HUES64 (cell line): ENCODE measurements around the gene ABHD14A. TPM values are rescaled to one million over a fixed set of nuclear protein-coding genes. Genes with fewer than 3 reads are reported as not detected.
"Not testable (repeated sequence)": the region's sequence is repeated elsewhere in the genome, so short reads cannot be mapped to it uniquely, and the experiment has no call there.

Experiments used
- H3K27ac ChIP-seq: 2 replicates; pipeline ENCODE4 v1.7.0; 2013; ENCODE audit warnings: low read depth, low read length, inconsistent platforms
- H3K27me3 ChIP-seq: 2 replicates; pipeline ENCODE4 v1.6.1; 2013; ENCODE audit warnings: mild to moderate bottlenecking, low read length; ENCODE audit not compliant: insufficient read depth
- H3K36me3 ChIP-seq: 2 replicates; pipeline ENCODE4 v1.6.1; 2013; ENCODE audit warnings: mild to moderate bottlenecking, low read length; ENCODE audit not compliant: insufficient read depth
- H3K4me1 ChIP-seq: 2 replicates; pipeline ENCODE4 v1.6.1; 2013; ENCODE audit warnings: mild to moderate bottlenecking, low read length, moderate library complexity; ENCODE audit not compliant: insufficient read depth
- H3K4me3 ChIP-seq: 2 replicates; pipeline ENCODE4 v1.5.1; 2013; ENCODE audit warnings: mild to moderate bottlenecking, low read length, moderate library complexity
- H3K9ac ChIP-seq: 2 replicates; pipeline ENCODE4 v1.6.1; 2013; ENCODE audit warnings: mild to moderate bottlenecking, low read depth, low read length
- H3K9me3 ChIP-seq: 2 replicates; pipeline ENCODE4 v1.6.1; 2013; ENCODE audit warnings: low read depth, low read length; ENCODE audit not compliant: insufficient read depth
- WGBS: fragments of 150-250, 120-280 bp; methylation state at CpG from one replicate; pipeline ENCODE4 v1.1.7; 2013; ENCODE audit warnings: missing lambda C conversion rate; 5-methylcytosine and 5-hydroxymethylcytosine counted together
- polyA plus RNA-seq, 2 experiments: library from polyadenylated mRNA; stranded (reverse); fragments of 50-300 nt; gene quantifications; one replicate each; pipeline ENCODE4 v1.2.3, GENCODE V29; 2013

ABHD14A gene
- polyA plus RNA-seq (2013, experiment 1 of 2): 4.6 TPM
- 6.8 TPM for polyA plus RNA-seq (2013, experiment 2 of 2)

DNA sequence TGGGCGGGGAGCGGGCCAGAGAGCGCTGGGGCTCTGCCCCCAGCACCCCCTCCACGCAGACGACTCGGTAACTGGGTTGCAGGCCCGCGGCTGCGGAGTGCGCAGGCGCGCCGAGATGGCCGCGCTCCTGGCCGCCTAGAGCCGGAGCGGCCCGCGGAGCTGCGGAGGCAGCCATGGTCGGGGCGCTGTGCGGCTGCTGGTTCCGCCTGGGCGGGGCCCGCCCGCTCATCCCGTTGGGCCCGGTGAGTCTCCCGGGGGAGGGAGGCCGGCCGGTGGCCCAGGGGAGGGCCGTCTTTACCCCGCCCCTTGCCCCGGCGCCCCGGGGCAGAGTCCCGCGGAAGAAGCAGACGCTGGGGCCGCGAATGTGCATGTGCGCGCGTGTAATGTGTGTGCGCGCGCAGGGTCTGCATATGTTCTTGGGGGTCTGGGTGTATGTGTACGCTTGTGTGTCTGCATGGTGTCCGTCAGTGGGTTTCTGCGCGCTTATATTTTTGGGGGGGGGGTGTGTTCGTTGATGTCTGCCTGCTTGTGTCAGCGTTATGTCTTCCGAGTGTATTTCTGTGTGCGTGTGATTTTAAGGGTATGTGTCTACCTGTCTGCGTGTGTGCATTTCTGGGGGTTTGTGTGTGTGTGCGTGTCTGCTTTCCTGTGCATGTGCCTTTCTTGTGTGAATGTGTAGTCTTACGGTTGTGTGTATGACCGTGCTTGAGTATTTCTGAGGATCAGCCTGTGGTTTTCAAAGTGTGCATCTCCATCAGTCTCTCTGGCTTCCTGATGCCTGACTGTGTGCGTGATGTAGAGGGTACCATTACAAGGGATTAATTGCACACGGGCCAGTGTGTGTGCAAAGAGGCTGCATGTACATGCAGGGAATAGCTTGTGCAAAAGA lies at the start of gene ABHD14A:
Gene ABHD14A (plus strand): TSS at position 102 of the 889 bp plus-strand sequence. CDS start 72 bp downstream, at position 174.
- Histone ChIP-seq H3K36me3 (no peaks in the 10 kb centered on the region), H3K27ac (no peak within 1 kb of the TSS), H3K4me3 (peak within 1 kb of the TSS; percentile 58), H3K27me3 (peaks cover 36% of the 10 kb centered on the region), H3K9me3 (no peaks in the 10 kb centered on the region), H3K9ac (peak within 1 kb of the TSS; percentile 32), H3K4me1 (peaks cover 14% of the 10 kb centered on the region; the same call in 1 of the 2 replicates)
- 4% methylated on average over 63 of the region's 63 CpGs for WGBS

DNA sequence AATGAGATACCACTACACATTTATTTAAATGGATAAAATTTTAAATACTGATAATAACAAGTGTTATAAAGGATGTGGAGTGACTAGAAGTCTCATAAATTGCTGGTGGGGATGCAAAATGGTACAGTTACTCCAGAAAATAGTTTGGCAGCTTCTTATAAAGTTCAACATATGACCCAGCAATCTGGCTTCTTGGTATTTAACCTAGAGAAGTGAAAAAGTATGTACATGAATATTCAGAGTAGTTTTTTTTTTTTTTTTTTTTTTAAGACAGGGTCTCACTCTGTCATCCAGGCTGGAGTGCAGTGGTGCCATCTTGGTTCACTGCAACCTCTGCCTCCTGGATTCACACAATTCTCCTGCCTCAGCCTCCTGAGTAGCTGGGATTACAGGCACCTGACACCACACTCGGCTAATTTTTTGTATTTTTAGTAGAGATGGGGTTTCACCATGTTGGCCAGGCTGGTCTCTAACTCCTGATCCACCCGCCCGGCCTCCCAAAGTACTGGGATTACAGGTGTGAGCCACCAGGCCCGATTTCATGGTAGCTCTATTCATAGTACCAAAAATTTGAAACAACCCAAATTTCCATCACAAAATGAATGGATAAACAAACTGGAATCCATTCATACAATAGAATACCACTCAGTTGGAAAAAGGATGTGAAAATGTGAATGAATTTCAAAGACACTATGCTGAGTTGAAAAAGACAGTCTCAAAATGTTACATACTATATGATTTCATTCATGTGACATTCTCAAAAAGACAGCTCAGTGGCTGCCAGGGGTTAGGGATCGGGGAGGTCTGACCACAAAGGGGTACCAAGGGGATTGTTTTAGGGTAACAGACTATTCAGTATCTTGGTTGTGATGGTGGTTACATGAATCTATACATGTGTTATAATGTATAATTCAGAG lies 47.5 kb upstream of the ABHD14A start:
- 92% methylated on average over 5 of the region's 5 CpGs for WGBS
- Histone ChIP-seq H3K9me3 (no peaks in the 10 kb centered on the region), H3K36me3 (peaks cover 3% of the 10 kb centered on the region; the same call in 1 of the 2 replicates), H3K9ac (no peak overlapping the region), H3K27me3 (no peaks in the 10 kb centered on the region), H3K4me3 (no peak overlapping the region), H3K4me1 (no peaks in the 10 kb centered on the region), H3K27ac (no peak overlapping the region)

DNA sequence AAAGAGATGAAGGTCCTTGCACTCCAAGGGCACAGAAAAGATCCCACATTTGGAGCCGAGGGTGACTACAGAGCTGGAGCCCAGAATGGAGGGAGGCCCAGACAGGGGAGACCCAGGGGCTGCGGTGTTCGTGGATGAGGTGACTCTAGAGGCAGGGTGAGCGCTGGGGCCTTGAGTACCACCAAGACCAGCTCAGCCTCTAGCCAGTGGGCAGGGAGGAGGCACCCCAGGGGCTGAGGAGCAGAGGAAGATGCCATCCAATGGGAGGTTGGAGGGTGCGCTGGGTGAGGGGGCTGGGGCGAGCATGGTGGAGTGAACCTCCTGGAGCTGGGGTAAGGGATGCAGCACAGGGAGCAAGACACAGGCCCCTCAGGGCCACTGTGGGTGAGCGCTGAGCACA lies 46.4 kb upstream of the ABHD14A start:
- Histone ChIP-seq H3K4me1 (no peaks in the 10 kb centered on the region), H3K27ac (no peak overlapping the region), H3K9ac (no peak overlapping the region), H3K27me3 (no peaks in the 10 kb centered on the region), H3K36me3 (peaks cover 13% of the 10 kb centered on the region), H3K4me3 (no peak overlapping the region), H3K9me3 (no peaks in the 10 kb centered on the region)
- WGBS: 94% methylated on average over 7 of the region's 7 CpGs

DNA sequence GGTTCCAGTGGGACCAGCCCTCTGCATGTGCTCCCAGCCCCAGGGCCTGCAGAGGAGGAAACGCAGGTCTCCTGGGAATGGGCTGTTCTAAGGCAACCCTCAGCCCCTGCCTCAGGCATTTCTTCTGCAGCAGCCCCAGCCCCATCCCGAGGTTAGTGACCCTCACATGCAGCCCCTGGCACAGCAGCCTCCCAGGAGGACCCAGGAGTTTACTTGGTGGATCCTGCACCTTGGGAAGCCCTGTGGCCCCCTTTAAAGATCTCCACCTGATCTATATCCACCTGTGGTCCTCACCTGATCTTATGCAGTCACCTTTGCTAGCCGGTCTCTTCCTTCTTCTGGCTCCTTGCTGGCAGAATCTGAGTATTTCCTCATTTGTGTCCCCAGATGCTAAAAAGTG lies 45.9 kb upstream of the ABHD14A start:
- not testable (repeated sequence) for H3K27ac ChIP-seq, H3K4me3 ChIP-seq, H3K9me3 ChIP-seq, H3K27me3 ChIP-seq, H3K9ac ChIP-seq, H3K4me1 ChIP-seq
- H3K36me3 ChIP-seq: peaks cover 18% of the 10 kb centered on the region
- 90% methylated on average over 3 of the region's 3 CpGs for WGBS

DNA sequence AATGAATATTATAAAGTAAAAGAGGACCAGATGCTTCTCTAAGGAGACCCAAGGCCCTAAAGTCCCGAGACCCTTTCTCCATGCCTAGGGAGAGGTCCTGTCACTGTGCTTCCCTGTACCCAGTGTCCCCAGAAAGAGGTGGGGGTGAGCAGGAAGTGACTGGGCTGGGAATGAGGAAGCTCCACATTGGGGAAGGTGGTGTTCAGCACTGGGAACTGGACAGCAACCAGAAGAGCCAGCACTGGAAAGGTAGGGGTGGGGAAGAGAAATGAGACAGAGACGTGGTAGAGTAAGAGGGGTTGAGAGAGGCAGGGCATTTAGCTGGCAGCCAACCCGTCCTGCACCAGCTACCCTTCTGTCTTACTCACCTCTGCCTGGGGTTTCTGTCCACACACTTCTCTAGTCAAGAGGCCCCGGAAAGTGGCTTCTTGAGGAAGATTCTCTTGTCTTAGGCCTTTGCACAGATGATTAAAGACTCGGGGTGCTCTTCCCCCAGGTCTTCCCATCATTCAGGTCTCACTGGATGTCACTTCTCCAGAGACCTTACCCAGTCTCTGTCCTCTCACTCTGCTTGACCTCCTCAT lies 45.4 kb upstream of the ABHD14A start:
- H3K27ac ChIP-seq: no peak overlapping the region
- no peak overlapping the region for H3K9ac ChIP-seq
- no peaks in the 10 kb centered on the region for H3K27me3 ChIP-seq
- no peak overlapping the region for H3K4me3 ChIP-seq
- peaks cover 24% of the 10 kb centered on the region for H3K36me3 ChIP-seq
- H3K9me3 ChIP-seq: no peaks in the 10 kb centered on the region
- no peaks in the 10 kb centered on the region for H3K4me1 ChIP-seq
- 77% methylated on average over 5 of the region's 5 CpGs for WGBS

DNA sequence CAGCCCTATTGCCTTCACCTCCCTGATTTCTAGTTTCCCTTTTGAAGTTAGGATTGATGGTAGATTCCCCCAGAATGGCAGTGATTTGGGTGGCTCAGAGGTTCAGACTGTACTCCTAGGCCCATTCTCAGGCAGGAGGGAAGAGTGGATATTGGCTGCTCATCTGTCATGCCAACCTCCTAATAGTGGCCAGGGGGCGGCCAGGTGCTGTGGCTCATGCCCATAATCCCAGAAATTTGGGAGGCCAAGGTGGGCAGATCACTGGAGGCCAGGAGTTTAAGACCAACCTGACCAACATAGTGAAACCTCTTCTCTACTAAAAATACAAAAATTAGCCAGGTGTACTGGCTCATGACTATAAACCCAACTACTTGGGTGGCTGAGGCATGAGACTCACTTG lies 44.4 kb upstream of the ABHD14A start:
- H3K9ac ChIP-seq: no peak overlapping the region
- WGBS: 88% methylated on average over 1 of the region's 1 CpG
- H3K36me3 ChIP-seq: peaks cover 33% of the 10 kb centered on the region
- H3K4me1 ChIP-seq: no peaks in the 10 kb centered on the region
- H3K9me3 ChIP-seq: no peaks in the 10 kb centered on the region
- H3K27ac ChIP-seq: no peak overlapping the region
- no peaks in the 10 kb centered on the region for H3K27me3 ChIP-seq
- no peak overlapping the region for H3K4me3 ChIP-seq

DNA sequence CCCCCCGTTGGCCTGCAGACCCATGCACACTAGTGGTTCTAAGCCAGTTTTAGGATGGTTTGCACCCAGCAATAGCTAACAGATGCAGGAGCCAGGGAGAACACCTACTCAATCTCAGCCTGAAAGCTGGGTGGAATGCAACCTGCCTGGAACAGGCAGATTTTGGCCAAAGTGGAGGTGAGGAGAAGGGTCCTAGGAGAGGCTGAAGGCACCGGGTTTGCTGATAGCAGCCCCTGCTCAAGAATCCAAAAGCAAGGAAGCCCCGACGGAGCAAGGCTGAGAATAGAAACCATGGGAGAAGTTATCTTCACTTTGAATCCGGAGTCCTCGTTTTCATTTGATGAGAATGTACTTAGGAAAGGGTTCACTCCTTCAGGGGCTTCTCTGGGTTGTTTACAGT lies 43.1 kb upstream of the ABHD14A start:
- no peak overlapping the region for H3K27ac ChIP-seq
- H3K36me3 ChIP-seq: peaks cover 46% of the 10 kb centered on the region
- H3K4me1 ChIP-seq: no peaks in the 10 kb centered on the region
- no peak overlapping the region for H3K9ac ChIP-seq
- H3K9me3 ChIP-seq: no peaks in the 10 kb centered on the region
- no peaks in the 10 kb centered on the region for H3K27me3 ChIP-seq
- H3K4me3 ChIP-seq: no peak overlapping the region
- WGBS: 95% methylated on average over 6 of the region's 6 CpGs

DNA sequence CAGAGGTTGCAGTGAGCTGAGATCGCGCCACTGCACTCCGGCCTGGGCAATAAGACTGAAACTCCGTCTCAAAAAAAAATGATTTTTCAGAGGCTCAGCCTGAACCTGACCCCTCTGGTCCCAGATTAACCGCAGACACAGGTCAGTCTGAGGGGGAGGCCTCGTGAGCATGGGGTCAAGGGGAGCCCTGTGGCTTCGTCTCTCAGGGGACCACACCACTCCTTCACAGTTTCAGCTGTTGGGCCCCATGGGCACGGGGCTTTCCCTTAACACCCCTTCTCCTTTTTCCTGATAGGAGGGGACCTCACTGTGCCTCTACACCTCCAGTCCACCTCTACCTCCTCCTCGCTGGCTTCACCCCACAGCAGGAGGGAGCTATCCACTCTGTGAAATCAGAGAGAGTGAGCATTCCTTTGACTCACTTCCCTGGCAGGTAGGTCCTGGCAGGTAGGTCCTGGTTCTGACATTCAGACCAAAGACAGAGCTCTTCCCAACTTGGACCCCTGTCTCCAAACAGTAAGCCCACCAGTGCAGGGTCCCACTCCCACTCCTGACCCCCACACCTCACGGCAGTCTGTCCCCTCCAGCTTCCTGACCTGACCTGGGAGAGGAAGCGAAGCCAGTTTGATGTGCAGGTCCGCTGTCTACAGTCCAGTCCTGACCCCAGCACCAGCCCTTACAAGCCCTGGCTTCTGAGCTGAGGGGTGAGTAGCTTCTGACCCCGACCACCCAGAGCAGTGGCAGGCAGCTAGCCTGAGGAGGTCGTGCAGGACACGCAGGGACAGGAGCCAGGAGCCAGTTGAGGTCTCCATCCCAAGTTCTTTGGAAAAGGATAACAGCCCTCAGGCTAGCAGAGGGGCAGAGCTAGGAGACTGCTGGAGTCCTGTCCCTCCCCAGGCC lies 42.1 kb upstream of the ABHD14A start:
- 94% methylated on average over 15 of the region's 15 CpGs for WGBS
- Histone ChIP-seq H3K27ac (no peak overlapping the region), H3K9ac (no peak overlapping the region), H3K9me3 (no peaks in the 10 kb centered on the region), H3K36me3 (peaks cover 56% of the 10 kb centered on the region), H3K27me3 (no peaks in the 10 kb centered on the region), H3K4me3 (no peak overlapping the region), H3K4me1 (no peaks in the 10 kb centered on the region)

DNA sequence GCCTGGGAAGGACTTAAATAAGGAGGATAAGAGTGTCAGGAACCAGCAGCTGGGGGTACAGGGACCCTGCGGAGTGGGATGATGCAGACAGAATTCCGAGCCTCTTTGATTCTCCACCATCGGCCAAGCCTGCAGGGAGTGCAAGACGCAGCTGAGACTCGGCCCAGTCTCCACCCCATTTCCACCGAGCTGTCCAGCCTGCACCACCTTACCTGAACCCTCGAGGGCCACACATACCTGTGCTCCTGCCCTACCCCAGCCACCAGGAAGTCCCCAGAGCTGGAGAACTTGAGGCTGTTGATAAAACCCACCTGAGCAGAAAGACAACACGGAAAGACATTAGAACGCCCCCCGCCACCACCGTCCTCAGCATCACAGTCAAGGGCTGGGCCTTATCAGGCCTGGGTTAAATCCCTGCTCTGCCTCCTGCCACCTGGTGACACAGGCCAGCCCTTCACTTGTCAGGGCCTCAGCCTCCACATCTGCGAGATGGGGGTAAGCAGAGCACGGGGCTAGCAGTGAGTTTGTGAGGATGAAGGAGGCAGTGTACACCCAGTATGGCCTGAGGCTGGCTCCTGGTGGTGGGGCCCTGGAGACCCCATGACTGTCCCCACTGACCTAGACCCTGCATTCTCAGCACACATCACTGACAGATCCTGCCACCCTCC lies 41.3 kb upstream of the ABHD14A start:
- H3K27ac ChIP-seq: no peak overlapping the region
- WGBS: 96% methylated on average over 13 of the region's 13 CpGs
- H3K36me3 ChIP-seq: peaks cover 65% of the 10 kb centered on the region

More for the DNA sequence above, 41.3 kb upstream of the ABHD14A start:
- Histone ChIP-seq H3K4me3 (no peak overlapping the region), H3K27me3 (no peaks in the 10 kb centered on the region), H3K9ac (no peak overlapping the region), H3K9me3 (no peaks in the 10 kb centered on the region), H3K4me1 (no peaks in the 10 kb centered on the region)
